ENCODE measurements around the gene RASAL1.

DNA sequence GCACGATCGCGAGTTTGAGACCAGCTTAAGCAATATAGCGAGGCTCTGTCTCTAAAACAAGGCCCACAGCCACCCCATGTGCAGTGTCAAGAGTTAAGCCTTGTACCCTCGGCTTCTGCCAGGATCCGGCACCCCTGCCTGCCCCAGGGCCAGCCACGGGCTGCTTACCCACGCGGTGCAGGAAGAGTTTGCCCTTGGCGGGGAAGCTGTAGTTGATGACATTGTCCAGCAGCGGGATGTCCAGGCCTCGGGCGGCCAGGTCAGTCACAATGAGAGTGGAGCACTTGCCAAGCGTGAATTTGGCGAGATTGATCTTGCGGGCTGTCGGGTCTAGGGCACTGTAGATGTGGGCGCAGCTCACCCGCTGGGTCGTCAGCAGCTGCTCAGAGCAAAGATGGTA is 36.6 kb upstream of the RASAL1 start:
- TF ChIP-seq, protein P1, sequence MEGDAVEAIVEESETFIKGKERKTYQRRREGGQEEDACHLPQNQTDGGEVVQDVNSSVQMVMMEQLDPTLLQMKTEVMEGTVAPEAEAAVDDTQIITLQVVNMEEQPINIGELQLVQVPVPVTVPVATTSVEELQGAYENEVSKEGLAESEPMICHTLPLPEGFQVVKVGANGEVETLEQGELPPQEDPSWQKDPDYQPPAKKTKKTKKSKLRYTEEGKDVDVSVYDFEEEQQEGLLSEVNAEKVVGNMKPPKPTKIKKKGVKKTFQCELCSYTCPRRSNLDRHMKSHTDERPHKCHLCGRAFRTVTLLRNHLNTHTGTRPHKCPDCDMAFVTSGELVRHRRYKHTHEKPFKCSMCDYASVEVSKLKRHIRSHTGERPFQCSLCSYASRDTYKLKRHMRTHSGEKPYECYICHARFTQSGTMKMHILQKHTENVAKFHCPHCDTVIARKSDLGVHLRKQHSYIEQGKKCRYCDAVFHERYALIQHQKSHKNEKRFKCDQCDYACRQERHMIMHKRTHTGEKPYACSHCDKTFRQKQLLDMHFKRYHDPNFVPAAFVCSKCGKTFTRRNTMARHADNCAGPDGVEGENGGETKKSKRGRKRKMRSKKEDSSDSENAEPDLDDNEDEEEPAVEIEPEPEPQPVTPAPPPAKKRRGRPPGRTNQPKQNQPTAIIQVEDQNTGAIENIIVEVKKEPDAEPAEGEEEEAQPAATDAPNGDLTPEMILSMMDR (IDR thresholded peaks at IDR 0.05): no peak
- TF ChIP-seq POLR2A (IDR thresholded peaks at IDR 0.05): no peak
